ENCODE measurements around the gene CT45A10.
"Not testable (repeated sequence)": the region's sequence is repeated elsewhere in the genome, so short reads cannot be mapped to it uniquely, and the experiment has no call there.

Gene CT45A10

DNA sequence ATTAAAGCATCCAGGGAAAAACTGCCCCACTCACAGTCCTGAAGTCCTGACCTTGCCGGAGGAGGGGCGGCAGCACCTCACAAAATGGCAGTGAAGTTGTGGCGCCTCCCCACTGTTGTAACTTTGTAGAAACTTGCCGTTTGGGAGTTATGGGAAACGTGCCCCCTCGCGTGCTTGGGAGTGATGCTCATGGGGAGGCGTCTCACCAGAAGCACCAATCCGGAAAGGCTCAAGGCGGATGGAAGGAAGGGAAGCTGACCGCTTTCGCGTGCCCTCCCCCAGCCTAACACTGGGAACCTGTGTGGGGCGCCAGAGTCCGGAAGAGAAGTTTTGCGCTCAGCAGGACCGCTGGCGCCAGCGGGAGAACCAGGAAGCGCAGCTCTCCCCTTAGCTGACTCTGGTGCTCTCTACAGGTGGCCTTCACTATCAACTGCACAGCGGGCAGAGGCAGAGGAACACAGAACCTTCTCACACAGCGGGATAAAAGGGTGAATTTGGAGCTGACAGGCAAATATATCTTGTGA is at the start of gene CT45A10, which contains the start of gene SAGE1:
Gene CT45A10 (minus strand): TSS at position 151 of the 524 bp plus-strand sequence. CDS start 8,100 bp downstream, outside the sequence.
Gene SAGE1 (plus strand): TSS at position 423 of the 524 bp plus-strand sequence. CDS start 2,527 bp downstream, outside the sequence.
- no peak for DNase-seq

DNA sequence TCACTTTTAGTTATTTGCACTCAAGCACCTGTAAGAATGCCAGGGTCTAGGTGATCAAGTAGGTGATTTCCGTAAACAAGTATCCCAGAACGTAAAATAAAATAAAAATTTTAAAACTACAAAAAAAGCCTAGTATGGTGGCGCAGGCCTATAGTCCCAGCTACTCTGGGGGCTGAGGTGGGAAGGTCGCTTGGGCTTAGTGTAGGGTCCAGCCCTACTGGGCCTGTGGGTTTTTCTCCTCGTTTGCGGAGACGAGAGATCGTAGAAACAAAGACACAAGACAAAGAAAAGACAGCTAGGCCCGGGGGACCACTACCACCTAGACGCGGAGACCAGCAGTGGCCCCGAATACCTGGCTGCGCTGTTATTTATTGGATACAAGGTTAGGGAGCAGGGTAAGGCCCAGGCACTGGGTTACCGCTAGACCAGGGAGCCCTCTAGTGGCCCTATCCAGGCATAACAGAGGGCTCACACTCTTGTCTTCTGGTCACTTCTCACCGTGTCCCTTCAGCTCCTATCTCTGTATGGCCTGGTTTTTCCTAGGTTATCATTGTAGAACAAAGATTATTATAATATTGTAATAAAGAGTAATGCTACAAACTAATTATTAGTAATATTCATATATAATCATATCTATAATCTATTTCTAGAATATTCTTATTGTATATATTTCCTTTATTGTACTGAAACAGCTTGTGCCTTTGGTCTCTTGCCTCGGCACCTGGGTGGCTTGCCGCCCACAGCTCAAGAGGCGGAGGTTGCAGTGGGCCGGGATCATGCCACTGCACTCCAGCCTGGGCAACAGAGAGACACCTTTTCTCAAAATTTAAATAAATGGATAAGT is 38.6 kb upstream of the CT45A10 start:
- DNase-seq = peak; percentile 7

- no peak for DNase-seq
Observed at GRCh38 chrX:135927897-135928296, 34.7 kb upstream of the CT45A10 start.

- DNase-seq = no peak
Observed at GRCh38 chrX:135923353-135923752, 30.1 kb upstream of the CT45A10 start.

GRCh38 chrX:135920516-135920915 is 27.3 kb upstream of the CT45A10 start:
- not testable (repeated sequence) for DNase-seq

- no peak for DNase-seq
Observed at GRCh38 chrX:135914404-135914803, 21.2 kb upstream of the CT45A10 start.

DNA sequence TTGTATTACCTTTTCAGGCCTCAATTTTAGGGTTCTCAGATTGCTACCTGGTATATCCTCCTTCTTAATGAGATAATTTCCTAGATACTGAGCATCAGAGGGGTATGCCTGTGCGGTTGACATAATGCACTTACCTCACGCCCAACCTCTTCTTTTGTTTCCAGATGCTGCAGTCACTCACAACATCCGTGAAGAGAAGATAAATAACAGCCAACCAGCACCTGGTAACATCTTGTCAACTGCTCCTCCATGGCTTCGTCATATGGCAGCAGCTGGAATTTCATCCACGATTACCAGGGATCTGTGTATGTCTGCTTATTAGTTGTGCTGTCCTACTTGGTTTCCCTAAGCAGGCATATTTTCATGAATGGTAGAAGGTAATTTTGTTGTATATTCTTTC is 17.0 kb upstream of the CT45A10 start:
- DNase-seq = no peak

DNA sequence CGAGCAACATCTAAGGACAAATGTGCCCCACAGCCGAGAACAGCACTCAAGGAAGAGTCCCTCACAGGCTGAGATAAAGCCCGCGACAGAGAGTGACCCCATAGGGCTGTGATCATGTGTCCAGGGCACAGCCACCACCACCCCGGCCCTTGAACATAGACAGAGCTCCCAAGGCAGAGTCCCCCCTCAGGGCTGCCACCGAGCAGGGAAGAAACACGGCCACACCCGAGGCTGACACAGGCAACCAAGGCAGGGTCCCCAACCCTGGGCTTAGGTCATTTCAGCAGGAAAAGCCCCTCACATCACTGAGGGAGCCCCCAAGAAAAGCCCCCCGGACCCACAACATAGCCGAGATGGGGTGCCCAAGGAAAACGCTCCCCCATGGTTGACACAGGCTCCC is 463 bp downstream of the CT45A10 start:
- no peak for DNase-seq

DNA sequence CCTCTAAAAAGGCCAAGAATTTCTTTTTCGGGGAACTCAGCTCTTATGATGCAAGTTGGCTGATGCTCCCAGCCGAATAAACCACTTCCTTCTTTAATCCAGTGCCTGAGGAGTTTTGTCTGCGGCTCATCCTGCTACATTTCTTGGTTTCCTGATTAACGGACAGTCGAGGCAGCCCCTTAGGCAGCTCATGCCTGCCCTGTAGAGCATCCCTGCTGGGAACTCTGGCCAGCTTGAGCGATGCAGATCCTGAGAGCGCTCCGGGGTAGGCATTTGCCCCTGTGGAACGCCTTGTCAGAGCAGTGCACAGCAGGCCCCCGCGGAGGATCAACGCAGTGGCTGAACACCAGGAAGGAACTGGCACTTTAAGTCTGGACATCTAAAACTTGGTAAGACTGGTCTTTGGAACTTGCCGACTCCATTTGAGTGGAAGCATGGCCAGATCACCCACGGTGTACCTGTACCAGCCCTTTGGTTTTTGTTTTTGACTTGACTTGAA is 3.1 kb downstream of the CT45A10 start:
- no peak for DNase-seq

- peak; percentile 19 for DNase-seq
Observed at GRCh38 chrX:135888976-135889375, 4.3 kb downstream of the CT45A10 start.

DNA sequence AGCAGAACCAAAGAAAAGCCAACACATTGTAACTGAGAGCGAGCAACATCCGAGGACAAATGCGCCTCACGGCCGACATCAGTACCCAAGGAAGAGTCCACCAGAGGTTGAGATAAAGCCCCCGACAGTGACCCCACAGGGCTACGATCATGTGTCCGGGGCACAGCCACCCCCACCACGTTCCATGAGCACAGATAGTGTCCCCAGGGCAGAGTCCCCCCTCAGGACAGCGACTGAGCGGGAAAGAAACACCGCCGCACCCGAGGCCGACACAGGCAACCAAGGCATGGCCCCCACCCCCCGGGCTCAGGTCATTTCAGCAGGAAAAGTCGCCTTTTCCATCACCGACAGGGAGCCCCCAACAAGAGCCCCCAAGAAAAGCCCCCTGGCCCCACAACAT is 5.0 kb downstream of the CT45A10 start:
- DNase-seq = not testable (repeated sequence)

DNA sequence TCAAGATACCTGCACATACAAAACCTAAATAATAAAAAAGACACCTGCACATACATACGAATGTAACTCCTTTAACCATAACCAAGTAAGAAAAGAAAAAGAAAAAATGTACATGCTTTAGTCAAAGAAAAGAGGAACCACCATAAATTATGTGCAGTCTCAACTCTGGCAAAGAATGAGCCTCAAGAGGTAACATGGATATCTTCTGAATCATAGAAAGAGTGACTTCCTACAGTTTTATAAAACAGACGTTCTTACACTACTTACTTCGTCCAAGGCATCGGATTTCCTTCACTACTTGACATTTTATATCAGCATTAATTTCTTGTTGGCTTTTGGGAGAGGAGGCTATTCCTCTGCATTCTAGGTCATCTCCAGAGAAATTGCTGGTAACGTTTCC is 10.5 kb downstream of the CT45A10 start:
- DNase-seq = not testable (repeated sequence)

DNA sequence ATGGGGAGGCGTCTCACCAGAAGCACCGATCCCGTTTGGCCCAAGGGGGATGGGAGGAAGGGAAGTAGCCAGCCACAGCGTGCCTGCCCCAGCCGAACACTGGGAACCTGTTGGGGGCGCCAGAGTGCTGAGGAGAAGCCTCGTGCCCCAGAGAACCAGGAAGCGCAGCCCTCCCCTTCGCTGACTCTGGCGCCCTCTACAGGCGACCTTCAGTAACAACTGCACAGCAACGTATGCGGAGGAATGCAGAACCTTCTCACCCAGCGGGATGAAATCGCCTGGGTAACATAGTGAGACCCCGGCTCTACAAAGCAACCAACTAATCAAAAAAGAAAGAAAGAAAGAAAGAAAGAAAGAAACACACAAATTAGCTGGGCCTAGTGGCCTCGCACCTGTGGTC is 21.5 kb downstream of the CT45A10 start, which contains the start of gene CT45A9:
Gene CT45A9 (minus strand): TSS at position 101 of the 400 bp plus-strand sequence. CDS start 3,751 bp downstream, outside the sequence.
- DNase-seq = not testable (repeated sequence)

DNA sequence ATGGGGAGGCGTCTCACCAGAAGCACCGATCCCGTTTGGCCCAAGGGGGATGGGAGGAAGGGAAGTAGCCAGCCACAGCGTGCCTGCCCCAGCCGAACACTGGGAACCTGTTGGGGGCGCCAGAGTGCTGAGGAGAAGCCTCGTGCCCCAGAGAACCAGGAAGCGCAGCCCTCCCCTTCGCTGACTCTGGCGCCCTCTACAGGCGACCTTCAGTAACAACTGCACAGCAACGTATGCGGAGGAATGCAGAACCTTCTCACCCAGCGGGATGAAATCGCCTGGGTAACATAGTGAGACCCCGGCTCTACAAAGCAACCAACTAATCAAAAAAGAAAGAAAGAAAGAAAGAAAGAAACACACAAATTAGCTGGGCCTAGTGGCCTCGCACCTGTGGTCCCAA is 38.8 kb downstream of the CT45A10 start, which contains the start of gene CT45A8:
Gene CT45A8 (minus strand): TSS at position 101 of the 400 bp plus-strand sequence. CDS start 3,755 bp downstream, outside the sequence.
- not testable (repeated sequence) for DNase-seq

- DNase-seq = not testable (repeated sequence)
Observed at GRCh38 chrX:135837180-135837579, 56.1 kb downstream of the CT45A10 start, which contains the start of gene CT45A7. Gene CT45A7 (minus strand): TSS chrX:135837280. CDS start chrX:135833533, 3,747 bp downstream.
